HepG2 (cell line): Measurements from ENCODE around the gene SNRNP27. TPM values are rescaled to one million over a fixed set of nuclear protein-coding genes. Genes with fewer than 3 reads are reported as not detected.

Source experiments
- BCLAF1 ChIP-seq: fragments of 450-650 bp; IDR thresholded peaks from 2 replicates; pipeline ENCODE4 v1.6.1; 2017; ENCODE audit warnings: mild to moderate bottlenecking
- BRF2 ChIP-seq: sonication (generic); formaldehyde crosslinking; IDR thresholded peaks from 2 replicates; pipeline ENCODE4 v1.8.1; 2022; ENCODE audit warnings: mild to moderate bottlenecking, missing genetic modification reagents
- E2F1 ChIP-seq: sonication (generic); formaldehyde crosslinking; IDR thresholded peaks from 2 replicates; pipeline ENCODE4 v1.5.0; 2020; ENCODE audit warnings: missing genetic modification reagents
- ERF ChIP-seq: IDR thresholded peaks from 2 replicates; pipeline ENCODE4 v1.6.1; 2018; ENCODE audit warnings: missing biosample characterization, missing genetic modification reagents
- GTF3A ChIP-seq: sonication (generic); formaldehyde crosslinking; conservative IDR thresholded peaks from 2 replicates; pipeline ENCODE4 v1.4.0; 2020; ENCODE audit warnings: mild to moderate bottlenecking, missing genetic modification reagents
- MLLT10 ChIP-seq: sonication (generic); formaldehyde crosslinking; IDR thresholded peaks from 2 replicates; pipeline ENCODE4 v1.4.0; 2020; ENCODE audit warnings: missing genetic modification reagents
- MLXIP ChIP-seq: sonication (generic); formaldehyde crosslinking; IDR thresholded peaks from 2 replicates; pipeline ENCODE4 v1.9.0; 2021; ENCODE audit warnings: missing genetic modification reagents, borderline replicate concordance
- NR2C2 ChIP-seq: sonication (generic); formaldehyde crosslinking; IDR thresholded peaks from 2 replicates; pipeline ENCODE4 v1.4.0; 2020; ENCODE audit warnings: missing genetic modification reagents, mild to moderate bottlenecking, moderate library complexity, borderline replicate concordance
- THAP7 ChIP-seq: sonication (generic); formaldehyde crosslinking; IDR thresholded peaks from 2 replicates; pipeline ENCODE4 v1.8.1; 2023; ENCODE audit warnings: mild to moderate bottlenecking, missing genetic modification reagents
- ZBTB34 ChIP-seq: sonication (generic); formaldehyde crosslinking; IDR thresholded peaks from 2 replicates; pipeline ENCODE4 v1.8.0; 2022; ENCODE audit warnings: mild to moderate bottlenecking, missing genetic modification reagents
- ZNF333 ChIP-seq: sonication (generic); formaldehyde crosslinking; IDR thresholded peaks from 2 replicates; pipeline ENCODE4 v1.4.0; 2020; ENCODE audit warnings: mild to moderate bottlenecking, missing genetic modification reagents, borderline replicate concordance
- ZNF382 ChIP-seq: sonication (generic); formaldehyde crosslinking; IDR thresholded peaks from 2 replicates; pipeline ENCODE4 v1.5.0; 2020; ENCODE audit warnings: missing genetic modification reagents, mild to moderate bottlenecking, borderline replicate concordance
- ZNF451 ChIP-seq: sonication (generic); formaldehyde crosslinking; IDR thresholded peaks from 2 replicates; pipeline ENCODE4 v1.5.0; 2020; ENCODE audit warnings: mild to moderate bottlenecking, missing genetic modification reagents
- ZNF513 ChIP-seq: sonication (generic); formaldehyde crosslinking; conservative IDR thresholded peaks from 2 replicates; pipeline ENCODE4 v1.5.0; 2020; ENCODE audit warnings: missing genetic modification reagents
- ZNF674 ChIP-seq: sonication (generic); formaldehyde crosslinking; IDR thresholded peaks from 2 replicates; pipeline ENCODE4 v1.5.0; 2020; ENCODE audit warnings: low read depth, mild to moderate bottlenecking, missing genetic modification reagents
- ZSCAN9 ChIP-seq: IDR thresholded peaks from 2 replicates; pipeline ENCODE4 v1.6.1; 2016; ENCODE audit warnings: borderline replicate concordance
- polyA plus RNA-seq, 8 experiments: library from polyadenylated mRNA; depleted of rRNA in 3 of 8; stranded (reverse) in 7 of 8; unstranded in 1 of 8; fragments of >200 nt; fragmentation: Illumina TruSeq in 4 of 8; extraction: Trizol in 4 of 8; gene quantifications; 2 replicates each; pipeline versions ENCODE4 v1.2.1 to v1.2.3, GENCODE V29; 2011 to 2016; ENCODE audit warnings: low read depth in 4 of 8, missing spikeins in 1 of 8, mixed read lengths in 1 of 8; ENCODE audit not compliant: insufficient read depth in 1 of 8
- total RNA-seq, 5 experiments: library from RNA; depleted of rRNA; stranded (reverse); fragments of >200 nt; fragmentation: Illumina TruSeq; extraction: Trizol; gene quantifications; 2 replicates each; pipeline ENCODE4 v1.2.3, GENCODE V29; 2016; ENCODE audit warnings: low read depth in 1 of 5

The SNRNP27 gene
- total and polyA plus RNA-seq, 2 of the 13 experiments (the other 11 are each of a cell fraction or from before 2014, with no cell fraction given): 49.8 to 54.6 TPM

- TF ChIP-seq ZNF513 (CRISPR knock-in tag): no peak
- no peak; the same call in 1 of the 2 replicates for TF ChIP-seq E2F1 (CRISPR knock-in tag)
- peak; percentile 76 for TF ChIP-seq ZBTB34 (CRISPR knock-in tag)
- no peak for TF ChIP-seq MLXIP (CRISPR knock-in tag)
- TF ChIP-seq MLLT10: no peak
- TF ChIP-seq ZSCAN9 (CRISPR knock-in tag): peak; percentile 82; the same call in 1 of the 2 replicates
- TF ChIP-seq ZNF674 (CRISPR knock-in tag): no peak; the same call in 1 of the 2 replicates
- no peak for TF ChIP-seq BCLAF1
- peak; percentile 97 for TF ChIP-seq GTF3A (CRISPR knock-in tag)
- TF ChIP-seq ERF: peak; percentile 95
- peak; percentile 81 for TF ChIP-seq NR2C2 (CRISPR knock-in tag)
- peak; percentile 72 for TF ChIP-seq THAP7
- peak; percentile 89 for TF ChIP-seq ZNF451 (CRISPR knock-in tag)
- TF ChIP-seq BRF2 (CRISPR knock-in tag): peak; percentile 65; the same call in 1 of the 2 replicates
- TF ChIP-seq ZNF333 (CRISPR knock-in tag): peak; percentile 63; the same call in 1 of the 2 replicates
- TF ChIP-seq ZNF382 (CRISPR knock-in tag): no peak
These were observed 20.6 kb downstream of the SNRNP27 start (continued) for GRCh38 chr2:69914164-69914949.
